GM12878 (cell line): ENCODE data around the gene IRF4.

Source experiments
- CBFB ChIP-seq: IDR thresholded peaks from 2 replicates; pipeline ENCODE4 v1.6.1; 2016; ENCODE audit warnings: antibody characterized with exemption, low read depth
- EZH2 ChIP-seq: IDR thresholded peaks from 2 replicates; pipeline ENCODE4 v1.6.1; 2012; ENCODE audit warnings: low read depth, mild to moderate bottlenecking, control low read depth, inconsistent platforms, low read length, borderline replicate concordance; ENCODE audit not compliant: control insufficient read depth
- FOS ChIP-seq: IDR thresholded peaks from 3 replicates; pipeline ENCODE4 v1.6.1; 2011; ENCODE audit warnings: borderline replicate concordance; ENCODE audit not compliant: insufficient read length; ENCODE audit errors: extremely low read depth
- GATAD2B ChIP-seq: fragments of 450-650 bp; conservative IDR thresholded peaks from 2 replicates; pipeline ENCODE4 v1.6.1; 2017; ENCODE audit warnings: low read depth, mild to moderate bottlenecking, moderate library complexity
- JUND ChIP-seq: IDR thresholded peaks from 2 replicates; pipeline ENCODE4 v1.6.1; 2012; ENCODE audit warnings: low read depth, mild to moderate bottlenecking, low read length, improper control_type of control experiment, moderate library complexity
- NFIC ChIP-seq: IDR thresholded peaks from 2 replicates; pipeline ENCODE4 v1.6.1; 2012; ENCODE audit warnings: low read depth, mild to moderate bottlenecking, inconsistent platforms, low read length, moderate library complexity
- NRF1 ChIP-seq: conservative IDR thresholded peaks from 2 replicates; pipeline ENCODE4 v1.6.1; 2011; ENCODE audit warnings: mild to moderate bottlenecking, low read depth, low read length, improper control_type of control experiment
- SUZ12 ChIP-seq: fragments of 200-600 bp; sonication (generic); IDR thresholded peaks from one replicate; pipeline ENCODE4 v1.6.1; 2018; ENCODE audit warnings: antibody characterized with exemption, mild to moderate bottlenecking; ENCODE audit not compliant: unreplicated experiment
- YY1 ChIP-seq: IDR thresholded peaks from 2 replicates; pipeline ENCODE4 v1.6.1; 2011; ENCODE audit warnings: low read depth, mild to moderate bottlenecking, low read length
- ZNF24 ChIP-seq: fragments of 450-650 bp; IDR thresholded peaks from 2 replicates; pipeline ENCODE4 v1.6.1; 2017; ENCODE audit warnings: antibody characterized with exemption, mild to moderate bottlenecking
- ZNF622 ChIP-seq: fragments of 450-650 bp; IDR thresholded peaks from 2 replicates; pipeline ENCODE4 v1.6.1; 2017; ENCODE audit warnings: mild to moderate bottlenecking, inconsistent platforms
- TF ChIP-seq, protein P1 (sequence below): IDR thresholded peaks from 2 replicates; pipeline ENCODE4 v1.6.1; 2012; ENCODE audit warnings: low read length, inconsistent platforms
- TF ChIP-seq, protein P2 (sequence below): IDR thresholded peaks from 2 replicates; pipeline ENCODE4 v1.6.1; 2012; ENCODE audit warnings: mild to moderate bottlenecking, low read depth, low read length

DNA sequence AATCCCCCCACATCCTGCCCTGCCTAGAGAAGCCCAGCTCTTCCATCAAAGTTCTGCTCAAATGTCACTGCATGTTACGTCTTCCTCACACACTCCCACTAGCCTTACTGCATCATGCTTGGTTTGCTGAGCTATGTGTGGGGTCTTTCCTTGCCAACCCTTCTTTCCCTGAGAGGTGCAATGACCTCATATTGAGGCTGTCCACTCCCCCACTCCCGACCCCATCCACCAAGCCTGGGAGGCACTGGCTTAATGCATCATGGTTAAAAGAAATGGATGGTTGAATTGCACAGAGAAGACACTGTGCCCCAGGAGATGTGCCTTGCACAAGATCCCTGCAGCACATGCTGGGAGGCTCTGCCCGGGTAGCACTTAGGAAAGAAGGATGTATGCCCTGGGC lies 7.7 kb upstream of the IRF4 start:
- TF ChIP-seq ZNF24 (no peak), GATAD2B (no peak), EZH2 (no peak), NRF1 (no peak), CBFB (no peak), JUND (no peak), FOS (no peak), NFIC (no peak), ZNF622 (no peak), SUZ12 (no peak), YY1 (no peak)
- TF ChIP-seq, protein P1, sequence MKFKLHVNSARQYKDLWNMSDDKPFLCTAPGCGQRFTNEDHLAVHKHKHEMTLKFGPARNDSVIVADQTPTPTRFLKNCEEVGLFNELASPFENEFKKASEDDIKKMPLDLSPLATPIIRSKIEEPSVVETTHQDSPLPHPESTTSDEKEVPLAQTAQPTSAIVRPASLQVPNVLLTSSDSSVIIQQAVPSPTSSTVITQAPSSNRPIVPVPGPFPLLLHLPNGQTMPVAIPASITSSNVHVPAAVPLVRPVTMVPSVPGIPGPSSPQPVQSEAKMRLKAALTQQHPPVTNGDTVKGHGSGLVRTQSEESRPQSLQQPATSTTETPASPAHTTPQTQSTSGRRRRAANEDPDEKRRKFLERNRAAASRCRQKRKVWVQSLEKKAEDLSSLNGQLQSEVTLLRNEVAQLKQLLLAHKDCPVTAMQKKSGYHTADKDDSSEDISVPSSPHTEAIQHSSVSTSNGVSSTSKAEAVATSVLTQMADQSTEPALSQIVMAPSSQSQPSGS, result no peak
- TF ChIP-seq, protein P2, sequence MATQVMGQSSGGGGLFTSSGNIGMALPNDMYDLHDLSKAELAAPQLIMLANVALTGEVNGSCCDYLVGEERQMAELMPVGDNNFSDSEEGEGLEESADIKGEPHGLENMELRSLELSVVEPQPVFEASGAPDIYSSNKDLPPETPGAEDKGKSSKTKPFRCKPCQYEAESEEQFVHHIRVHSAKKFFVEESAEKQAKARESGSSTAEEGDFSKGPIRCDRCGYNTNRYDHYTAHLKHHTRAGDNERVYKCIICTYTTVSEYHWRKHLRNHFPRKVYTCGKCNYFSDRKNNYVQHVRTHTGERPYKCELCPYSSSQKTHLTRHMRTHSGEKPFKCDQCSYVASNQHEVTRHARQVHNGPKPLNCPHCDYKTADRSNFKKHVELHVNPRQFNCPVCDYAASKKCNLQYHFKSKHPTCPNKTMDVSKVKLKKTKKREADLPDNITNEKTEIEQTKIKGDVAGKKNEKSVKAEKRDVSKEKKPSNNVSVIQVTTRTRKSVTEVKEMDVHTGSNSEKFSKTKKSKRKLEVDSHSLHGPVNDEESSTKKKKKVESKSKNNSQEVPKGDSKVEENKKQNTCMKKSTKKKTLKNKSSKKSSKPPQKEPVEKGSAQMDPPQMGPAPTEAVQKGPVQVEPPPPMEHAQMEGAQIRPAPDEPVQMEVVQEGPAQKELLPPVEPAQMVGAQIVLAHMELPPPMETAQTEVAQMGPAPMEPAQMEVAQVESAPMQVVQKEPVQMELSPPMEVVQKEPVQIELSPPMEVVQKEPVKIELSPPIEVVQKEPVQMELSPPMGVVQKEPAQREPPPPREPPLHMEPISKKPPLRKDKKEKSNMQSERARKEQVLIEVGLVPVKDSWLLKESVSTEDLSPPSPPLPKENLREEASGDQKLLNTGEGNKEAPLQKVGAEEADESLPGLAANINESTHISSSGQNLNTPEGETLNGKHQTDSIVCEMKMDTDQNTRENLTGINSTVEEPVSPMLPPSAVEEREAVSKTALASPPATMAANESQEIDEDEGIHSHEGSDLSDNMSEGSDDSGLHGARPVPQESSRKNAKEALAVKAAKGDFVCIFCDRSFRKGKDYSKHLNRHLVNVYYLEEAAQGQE, result no peak
